ENCODE results near the gene TM9SF1.

TM9SF1 gene

GRCh38 chr14:24190416-24190815 is 4.8 kb downstream of the TM9SF1 start:
- DNase-seq (ENCODE audit: low read depth), result no peak
- no peak overlapping the region for H3K4me3 ChIP-seq (ENCODE audit: low read depth, low read length)
- no peak for TF ChIP-seq CTCF (conservative IDR thresholded peaks at IDR 0.05; ENCODE audit: low read depth, low read length)

DNA sequence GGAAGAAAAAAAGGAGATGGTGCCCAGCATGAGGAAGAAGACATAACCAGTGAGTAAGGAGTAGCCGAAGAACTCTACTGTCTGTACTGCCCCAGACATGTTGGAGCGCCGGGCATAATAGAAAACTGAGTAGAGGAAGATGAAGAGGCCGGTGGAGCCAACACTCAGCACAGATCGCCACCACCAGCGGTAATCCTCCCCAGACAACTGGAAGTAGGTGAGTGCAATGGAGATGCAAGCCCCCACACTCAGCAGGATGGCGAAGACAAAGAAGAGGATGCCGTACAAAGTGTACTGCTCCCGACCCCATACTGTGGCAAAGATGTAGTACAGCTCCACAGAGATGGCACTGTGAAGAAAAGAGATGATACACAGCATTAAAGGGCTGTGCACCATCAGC is 5.8 kb downstream of the TM9SF1 start:
- no peak for TF ChIP-seq CTCF (conservative IDR thresholded peaks at IDR 0.05; ENCODE audit: low read depth, low read length)
- H3K4me3 ChIP-seq (ENCODE audit: low read depth, low read length), result no peak overlapping the region
- no peak for DNase-seq (ENCODE audit: low read depth)

DNA sequence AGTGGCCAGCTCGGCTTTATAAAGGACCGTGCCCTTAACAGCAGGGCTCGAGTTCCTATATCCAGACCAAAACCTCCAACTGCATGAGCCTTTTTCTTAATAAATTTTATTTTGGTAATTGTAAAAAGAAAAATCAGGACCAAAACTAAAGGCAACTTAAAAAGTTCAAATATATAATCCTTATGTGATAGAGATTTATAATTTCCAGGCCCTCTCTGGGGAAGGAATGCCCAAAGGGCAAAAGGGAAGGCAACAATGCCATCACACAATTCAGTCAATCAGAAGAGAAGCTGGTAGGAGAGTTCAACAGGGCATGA is 6.2 kb downstream of the TM9SF1 start:
- peak overlapping the region; percentile 41 for H3K4me3 ChIP-seq (ENCODE audit: low read depth, low read length)
- DNase-seq (ENCODE audit: low read depth), result no peak
- TF ChIP-seq CTCF (conservative IDR thresholded peaks at IDR 0.05; ENCODE audit: low read depth, low read length), result no peak

GRCh38 chr14:24188251-24189058 is 6.8 kb downstream of the TM9SF1 start, which contains the start of gene IPO4:
Gene IPO4 (minus strand): TSS chr14:24188816. CDS start chr14:24188787, 29 bp downstream.
- TF ChIP-seq CTCF (conservative IDR thresholded peaks at IDR 0.05; ENCODE audit: low read depth, low read length), result no peak
- peak within 1 kb of the TSS; percentile 81 for H3K4me3 ChIP-seq (ENCODE audit: low read depth, low read length)
- DNase-seq (ENCODE audit: low read depth), result peak; percentile 99

GRCh38 chr14:24187539-24187915 is 7.7 kb downstream of the TM9SF1 start:
- no peak for DNase-seq (ENCODE audit: low read depth)
- peak overlapping the region; percentile 81 for H3K4me3 ChIP-seq (ENCODE audit: low read depth, low read length)
- TF ChIP-seq CTCF (conservative IDR thresholded peaks at IDR 0.05; ENCODE audit: low read depth, low read length), result no peak

- H3K4me3 ChIP-seq (ENCODE audit: low read depth, low read length), result no peak overlapping the region
- no peak for TF ChIP-seq CTCF (conservative IDR thresholded peaks at IDR 0.05; ENCODE audit: low read depth, low read length)
- no peak for DNase-seq (ENCODE audit: low read depth)
These were observed 8.3 kb downstream of the TM9SF1 start for GRCh38 chr14:24186831-24187538.
